Umbilical cord (tissue), 2 donors: Measurements from ENCODE around the gene DIP2B. TPM values are rescaled to one million over a fixed set of nuclear protein-coding genes. Genes with fewer than 3 reads are reported as not detected.

Experiments
- DNase-seq: peaks from one replicate; pipeline ENCODE4 v3.0.0-alpha.2; 2015; ENCODE audit warnings: low spot score
- total RNA-seq: library from RNA; depleted of rRNA; stranded (reverse); fragments of >200 nt; gene quantifications from one replicate; pipeline ENCODE4 v1.2.3, GENCODE V29; 2014; ENCODE audit warnings: low replicate concordance; ENCODE audit not compliant: insufficient read depth

The DIP2B gene
- total RNA-seq, 1 donor from 2014 or later: 32.7 TPM

DNA sequence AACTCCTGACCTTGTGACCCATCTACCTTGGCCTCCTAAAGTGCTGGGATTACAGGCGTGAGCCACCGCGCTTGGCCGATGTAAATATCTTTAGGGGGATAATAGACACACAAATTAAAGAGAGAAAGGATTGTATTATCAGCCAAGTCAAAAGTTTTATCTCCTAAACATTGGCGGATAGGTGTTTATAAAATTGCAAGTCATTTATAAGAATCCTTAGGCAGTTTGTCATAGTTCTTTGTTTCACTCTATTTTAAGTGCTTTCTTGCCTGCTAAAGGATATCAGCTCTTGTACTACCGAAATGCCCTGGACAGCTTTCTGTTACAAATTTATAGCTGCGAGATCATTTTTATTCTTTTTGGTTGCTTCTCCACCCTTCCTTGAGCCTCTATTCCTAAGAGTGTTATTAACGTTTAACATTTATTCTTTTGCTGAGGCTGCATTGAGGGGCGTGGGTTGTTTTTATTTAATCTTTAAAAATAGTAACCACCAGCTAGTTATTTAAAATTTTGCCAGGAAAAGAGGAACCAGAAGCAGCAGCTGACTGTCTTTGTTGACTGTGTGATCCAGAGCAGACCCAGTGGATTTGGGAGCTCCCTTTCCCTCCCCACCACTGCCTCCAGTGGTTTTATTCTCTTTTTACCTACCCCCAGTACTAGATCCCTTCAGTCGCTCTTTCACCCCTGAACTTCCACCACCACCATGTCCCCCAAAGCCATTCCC lies 106.4 kb downstream of the DIP2B start:
- DNase-seq: peak; percentile 83

DNA sequence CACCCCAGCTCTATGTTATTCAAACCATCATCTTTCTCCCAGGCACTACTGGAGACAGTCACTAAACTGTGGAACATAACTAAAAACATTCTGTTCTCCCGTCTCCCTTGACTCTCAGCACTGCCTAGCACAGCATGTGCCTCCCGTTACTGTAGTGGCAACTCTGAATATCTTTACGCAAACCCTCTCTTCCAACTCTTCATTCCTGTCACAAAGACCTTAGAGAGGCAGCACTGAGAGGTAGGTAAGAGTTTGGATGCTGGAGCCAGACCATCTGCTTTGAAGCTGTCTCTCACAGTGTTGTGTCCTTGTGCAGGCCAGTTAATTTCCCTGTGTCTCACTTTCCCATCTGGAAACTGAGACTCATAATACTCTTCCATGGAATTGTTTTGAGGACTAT lies 108.1 kb downstream of the DIP2B start:
- DNase-seq: no peak

DNA sequence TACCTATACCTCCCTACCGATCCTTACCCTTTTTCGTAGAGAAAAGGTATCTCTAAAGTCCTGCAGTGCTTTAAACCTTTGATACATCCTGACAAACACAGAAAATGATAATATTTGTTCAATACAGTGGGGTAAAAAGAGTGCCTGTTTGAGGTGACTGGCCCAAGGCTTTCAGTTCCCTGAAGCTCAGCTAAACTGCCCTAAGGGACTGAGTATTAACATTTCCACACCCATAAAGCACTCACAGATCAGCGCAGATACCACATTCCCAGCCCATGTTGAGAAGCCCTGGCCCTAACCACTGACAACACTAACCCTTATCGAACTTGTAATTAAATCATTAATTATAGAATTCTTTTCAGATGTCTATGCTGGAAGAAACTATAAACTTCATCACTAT lies 108.7 kb downstream of the DIP2B start:
- DNase-seq: no peak

DNA sequence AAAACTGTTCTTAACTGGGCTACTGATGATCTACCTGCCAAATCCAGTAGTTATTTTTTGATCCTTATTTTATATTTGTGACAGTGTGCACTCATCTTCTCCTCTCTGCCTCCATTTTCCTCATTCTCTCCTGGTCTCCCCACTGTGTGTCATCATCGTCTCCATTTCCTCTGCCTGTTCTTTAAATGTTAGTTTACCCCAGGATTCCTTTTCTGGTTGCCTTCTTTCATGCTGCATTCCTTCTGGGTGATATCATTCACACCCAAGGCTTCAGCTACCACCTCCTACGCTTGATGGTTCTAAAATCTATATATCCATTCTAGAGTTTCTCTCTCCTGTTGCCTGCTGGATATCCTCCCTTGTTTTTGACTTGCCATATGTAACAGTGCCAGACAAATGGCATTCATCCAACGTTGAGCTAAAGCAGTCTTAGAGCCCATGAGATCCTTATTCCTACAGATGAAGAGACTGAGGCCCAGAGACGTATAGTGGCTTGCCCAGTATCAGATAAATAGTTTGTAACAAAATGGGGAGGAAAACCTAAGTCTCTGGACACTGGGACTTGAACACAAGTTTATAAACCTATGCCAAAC lies 109.5 kb downstream of the DIP2B start:
- DNase-seq: peak; percentile 12

DNA sequence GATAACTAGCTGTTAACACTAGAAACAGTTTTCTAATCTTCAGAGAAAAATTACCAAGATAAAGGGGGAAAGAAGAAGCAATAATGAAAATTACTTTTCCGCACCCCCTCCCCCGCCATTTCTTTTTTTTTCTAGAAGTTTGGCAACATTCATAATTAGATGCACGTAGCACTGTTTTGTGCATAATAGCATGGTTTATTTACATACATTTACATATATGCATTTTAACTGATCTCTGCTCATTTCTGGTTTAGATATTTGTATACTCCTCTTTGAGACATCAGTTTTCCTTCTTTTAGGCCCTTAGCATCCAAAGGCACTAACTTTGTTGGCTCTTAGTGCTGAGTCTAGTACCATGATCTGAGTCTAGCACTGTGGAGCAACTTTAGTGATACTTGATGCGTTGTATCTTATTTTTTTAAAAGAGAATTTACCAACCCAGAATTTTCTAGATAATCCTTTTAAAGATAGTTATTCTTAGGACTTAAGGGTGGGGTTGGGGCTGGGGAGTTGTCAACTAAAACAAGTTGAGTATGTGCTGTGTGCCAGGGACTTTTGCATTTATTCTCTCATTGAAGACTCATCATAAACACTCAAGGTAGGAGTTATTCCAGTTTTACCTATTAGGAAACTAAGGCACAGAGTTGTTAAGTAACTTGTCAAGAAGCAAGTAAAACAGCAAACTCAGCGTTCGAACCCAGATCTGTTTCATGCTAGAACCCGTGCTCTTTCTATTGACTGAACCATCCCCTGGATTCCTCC lies 110.5 kb downstream of the DIP2B start:
- DNase-seq: no peak

DNA sequence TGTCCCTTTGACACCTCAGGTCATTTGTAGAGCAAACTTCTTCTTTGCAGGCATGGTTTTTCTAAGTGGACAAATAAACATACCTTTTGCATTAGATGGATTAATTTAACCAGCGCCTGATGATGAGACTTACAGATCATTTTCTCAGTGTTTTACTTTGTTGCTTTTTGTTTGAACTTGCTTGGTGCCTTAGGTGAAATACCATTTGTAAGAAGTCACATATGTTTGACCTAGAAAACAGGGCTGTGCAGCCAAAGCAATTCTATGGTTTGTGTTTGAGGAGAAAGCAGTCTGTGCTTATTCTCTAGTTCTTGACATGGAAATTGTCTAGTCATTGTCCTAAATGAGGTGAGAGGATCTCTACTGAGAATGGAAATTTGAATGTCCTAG lies 111.1 kb downstream of the DIP2B start:
- DNase-seq: peak; percentile 63

DNA sequence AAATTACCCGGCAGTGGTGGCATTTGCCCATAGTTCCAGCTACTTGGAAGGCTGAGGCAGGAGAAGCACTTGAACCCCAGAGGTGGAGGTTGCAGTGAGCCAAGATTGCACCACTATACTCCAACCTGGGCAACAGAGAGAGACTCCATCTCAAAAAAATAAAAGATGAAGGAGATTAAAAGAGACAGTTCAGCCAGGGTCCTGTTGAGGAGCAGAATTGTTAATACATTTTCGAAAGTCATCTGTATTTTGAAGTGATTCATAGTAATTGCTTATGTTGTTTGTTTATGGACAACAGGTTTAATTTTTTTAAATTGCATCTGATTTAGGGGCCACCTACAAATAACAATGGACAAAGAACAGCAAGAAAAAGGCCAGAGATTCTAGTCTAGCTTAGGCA lies 112.9 kb downstream of the DIP2B start:
- no peak for DNase-seq

DNA sequence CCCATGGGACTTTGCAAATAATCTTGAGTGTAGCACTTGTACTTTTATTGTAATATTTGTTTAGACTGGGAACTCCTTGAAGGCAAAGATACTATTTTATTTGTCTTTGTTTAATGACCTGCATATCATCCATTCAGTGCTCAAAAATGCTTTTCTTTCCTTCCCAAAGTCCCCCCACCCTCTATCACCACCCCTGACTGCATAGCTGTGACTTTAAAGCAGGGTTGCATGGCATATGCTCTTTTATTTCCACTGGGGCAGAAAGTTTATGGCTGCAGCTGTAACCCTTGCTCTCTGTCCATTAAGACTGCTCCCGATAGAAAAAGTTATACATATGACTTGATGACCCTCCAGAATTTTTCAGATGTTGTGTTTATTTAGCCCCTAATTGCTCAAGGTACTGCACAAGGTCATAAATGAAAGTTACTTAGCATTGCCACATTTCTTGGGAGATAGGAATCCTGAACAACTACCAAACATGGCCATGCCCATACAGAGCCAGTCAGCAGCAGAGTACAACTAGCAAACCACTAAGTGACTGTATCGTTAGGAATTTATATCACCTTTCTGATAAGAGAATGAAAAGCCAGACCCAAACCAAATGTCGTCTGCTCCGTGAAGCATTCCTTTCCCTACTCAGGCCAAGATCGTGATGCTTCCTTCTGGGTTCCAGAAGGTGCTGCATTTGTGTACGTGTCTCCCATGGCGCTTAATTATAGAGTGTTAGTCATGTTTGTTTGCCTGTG lies 114.3 kb downstream of the DIP2B start:
- peak; percentile 38 for DNase-seq

DNA sequence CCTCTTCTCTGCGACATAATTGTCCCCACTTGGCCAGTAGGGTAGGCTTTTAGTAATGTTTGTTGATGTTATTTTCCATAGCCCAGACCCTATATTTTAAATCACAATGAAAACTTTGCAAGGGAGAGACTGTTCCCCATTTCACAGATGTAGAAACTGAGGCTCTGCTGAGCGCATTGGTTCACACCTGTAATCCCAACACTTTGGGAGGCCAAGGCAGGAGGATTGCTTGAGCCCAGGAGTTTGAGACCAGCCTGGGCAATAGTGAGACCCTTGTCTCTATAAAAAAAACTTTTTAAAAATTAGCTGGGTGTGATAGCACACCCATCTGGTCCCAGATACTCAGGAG lies 114.8 kb downstream of the DIP2B start:
- DNase-seq: no peak

DNA sequence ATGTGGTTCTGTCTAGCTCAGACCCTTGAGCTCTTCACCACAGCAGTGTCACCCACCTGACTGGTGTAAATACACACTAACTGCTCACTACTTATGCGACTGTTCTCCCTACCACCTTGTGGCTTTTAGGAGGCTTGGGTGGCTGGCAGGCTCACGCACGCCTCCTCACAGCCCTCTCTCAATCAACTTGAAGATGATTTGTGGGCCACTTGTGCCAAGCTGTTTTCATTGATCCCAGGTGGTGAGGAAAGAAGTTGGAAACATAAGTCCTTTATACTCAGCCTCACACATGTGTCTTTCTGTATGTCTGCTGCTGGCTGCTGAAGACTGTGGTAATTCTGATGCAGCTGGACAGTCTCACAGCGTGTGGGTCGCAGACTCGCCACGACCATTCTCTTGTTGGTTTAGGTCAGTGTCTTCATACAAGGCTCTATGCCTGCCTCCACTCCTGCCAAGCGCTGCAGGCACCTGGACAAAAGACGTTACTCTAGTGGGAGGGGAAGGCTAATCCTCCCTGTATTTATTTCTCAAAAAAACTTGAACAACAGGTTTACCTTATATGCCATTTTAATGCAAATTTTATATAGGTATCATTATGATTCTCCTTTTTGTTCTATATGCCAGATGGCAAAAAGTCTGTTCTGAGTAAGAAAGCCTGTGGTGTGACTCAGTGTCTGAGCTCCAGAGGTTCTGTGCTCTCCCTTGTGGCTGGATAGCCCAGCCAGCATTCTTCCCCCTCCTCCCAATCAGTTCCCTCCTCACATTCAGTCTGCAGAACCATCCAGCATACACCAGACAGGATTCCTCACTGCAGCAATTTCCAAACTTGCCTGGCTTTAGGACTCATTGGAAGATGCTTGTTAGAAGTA lies 115.6 kb downstream of the DIP2B start:
- peak; percentile 90 for DNase-seq

DNA sequence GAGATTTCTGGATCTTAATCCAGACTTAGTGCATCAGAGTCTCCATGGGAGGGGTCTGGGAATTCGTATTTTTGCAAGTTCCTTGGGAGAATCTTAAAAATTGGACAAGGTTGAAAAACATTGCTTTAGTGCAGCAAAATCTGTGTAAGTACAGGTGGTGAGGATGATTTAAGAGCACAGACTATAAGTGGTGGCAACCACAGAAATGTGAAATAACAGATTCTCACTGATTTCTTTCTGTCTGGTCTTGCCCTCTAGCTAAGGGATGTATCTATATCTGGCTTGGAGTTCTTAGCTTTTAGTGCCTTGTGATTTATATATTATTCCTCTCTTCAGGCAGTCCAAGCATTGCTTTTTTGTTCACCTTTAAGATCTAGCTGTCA lies 116.2 kb downstream of the DIP2B start:
- no peak for DNase-seq

DNA sequence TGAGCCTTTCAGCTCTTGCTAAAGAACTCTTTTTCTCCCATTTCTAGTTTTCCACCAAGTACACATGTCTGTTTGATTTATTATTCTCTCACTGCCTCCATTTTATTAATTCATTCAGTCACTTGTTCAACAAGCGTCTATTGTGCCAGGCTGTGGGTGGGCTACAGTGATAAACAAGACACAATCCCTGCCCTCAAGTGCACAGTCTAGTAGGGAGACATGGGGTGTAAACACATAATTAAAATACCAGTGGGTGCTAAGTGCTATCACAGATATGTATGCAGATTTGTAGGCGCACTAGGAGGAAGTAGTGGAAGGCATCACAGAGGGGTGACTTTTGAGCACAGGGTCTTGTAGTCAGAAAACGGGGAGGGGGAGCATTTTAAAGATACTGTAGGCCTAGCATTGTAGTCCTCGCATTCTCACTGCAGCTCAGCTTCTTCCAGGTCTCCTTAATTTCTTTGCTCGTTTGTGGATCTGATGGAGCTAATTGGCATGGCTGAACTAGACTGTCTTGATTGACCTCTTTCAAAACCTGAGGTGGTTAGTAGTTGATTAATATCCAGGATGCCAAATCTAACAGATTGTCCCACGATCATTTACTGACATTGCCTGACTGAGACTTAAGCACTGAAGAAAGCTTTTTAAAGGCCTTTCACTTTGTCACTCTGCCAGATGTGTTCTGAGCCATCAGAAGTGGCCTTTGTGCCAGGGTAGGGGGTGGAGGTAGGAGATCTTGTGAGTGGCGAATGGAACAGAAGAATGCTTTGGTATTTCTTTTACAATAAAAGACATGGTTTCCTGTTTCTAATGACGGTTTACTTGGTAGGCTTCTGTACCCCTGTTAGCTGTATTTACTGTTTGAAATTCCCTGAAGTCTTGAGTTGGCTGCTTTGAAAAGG lies 116.9 kb downstream of the DIP2B start:
- DNase-seq: no peak

DNA sequence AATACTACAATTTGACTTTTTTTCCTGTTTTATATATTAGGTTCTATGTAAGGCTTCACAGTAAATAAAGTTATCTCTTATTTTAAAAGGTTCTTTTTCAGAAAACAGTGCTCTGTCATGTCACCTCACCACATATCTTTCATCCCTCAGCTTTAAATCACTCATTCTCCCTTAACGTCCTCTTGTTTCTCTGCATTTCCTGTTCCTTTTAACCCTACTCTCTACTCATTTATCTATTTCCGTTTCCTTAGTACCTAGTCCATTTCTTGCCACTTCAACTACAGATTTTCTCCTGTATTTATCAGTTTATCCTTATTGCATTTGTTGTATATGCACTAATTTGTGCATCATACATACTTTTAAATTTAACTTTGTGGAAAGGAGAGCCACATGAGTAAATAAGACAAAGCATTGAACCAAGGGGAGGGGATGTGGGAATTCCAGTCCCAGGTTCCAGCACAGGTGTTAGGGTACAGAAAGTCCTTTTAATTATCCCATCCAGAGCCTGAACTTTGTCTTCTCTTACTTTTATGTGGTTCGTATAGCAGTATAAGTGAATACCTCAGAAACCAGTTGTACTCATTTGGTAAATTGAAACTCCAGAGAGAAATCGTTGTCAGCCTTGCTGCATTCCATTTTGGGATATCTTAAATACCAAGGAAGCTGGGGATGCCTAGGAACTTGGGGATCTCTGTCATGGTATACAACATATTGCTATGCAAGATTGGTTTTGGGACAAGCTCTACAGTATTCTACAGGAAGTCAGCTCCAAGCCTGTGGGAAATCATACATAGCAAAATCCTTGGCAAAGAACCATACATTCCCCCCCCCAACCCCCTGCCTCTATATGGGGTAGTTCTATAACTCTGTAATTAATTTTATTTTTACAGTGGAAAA lies 120.5 kb downstream of the DIP2B start:
- DNase-seq: no peak

DNA sequence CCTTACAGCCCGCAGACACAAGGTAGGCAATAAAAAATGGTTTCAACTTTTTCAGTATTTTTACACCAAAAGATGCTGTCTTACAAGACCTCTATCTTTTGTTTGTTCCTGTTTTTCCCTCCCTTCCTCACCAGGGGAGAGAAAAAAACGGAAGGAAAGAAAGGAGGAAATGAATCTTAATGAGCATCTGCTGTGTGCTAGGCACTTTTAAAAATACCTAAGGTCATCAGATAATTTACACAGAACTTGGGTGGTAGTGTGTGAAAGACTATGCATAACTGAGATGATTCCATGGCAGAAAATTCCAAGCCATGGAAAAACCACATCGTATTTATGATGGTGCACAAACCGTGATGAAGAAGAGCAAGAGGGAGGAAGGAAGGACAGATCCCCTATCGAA lies 121.2 kb downstream of the DIP2B start:
- no peak for DNase-seq

DNA sequence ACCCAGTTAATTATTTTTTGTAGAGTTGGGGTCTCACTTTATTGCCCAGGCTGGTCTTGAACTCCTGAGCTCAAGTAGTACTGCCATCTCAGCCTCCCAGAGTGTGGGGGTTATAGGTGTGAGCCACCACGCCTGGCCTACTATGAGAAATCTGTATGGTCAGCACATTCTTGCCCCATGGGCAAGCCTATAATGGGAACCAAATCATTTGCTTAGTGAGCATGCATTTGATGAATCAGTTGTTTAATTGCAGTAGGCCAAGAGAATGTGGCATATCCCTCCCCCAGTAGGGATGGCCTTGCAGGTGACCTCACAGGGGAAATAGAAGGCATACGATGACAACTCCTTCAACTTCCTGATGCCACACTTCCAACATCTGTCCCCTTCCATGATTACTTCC lies 122.7 kb downstream of the DIP2B start:
- DNase-seq: no peak

DNA sequence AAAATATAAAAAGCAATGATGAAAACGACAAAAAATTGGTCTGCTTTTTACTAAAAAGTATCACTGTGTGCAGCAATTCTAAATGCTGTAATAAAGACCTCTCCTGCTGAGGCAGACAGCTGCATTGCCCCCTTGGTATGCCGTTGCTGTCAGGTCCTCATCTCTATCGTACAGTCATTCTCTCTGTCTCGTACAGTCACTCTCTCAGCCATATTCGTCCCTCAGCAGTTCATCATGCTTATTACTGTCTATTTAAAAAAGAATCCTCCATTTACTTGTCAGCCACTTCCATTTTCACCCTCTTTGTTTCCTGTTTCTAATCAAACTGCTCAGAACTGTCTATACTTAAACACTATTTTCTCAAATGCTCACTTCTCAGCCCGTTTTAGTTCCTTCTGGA lies 123.6 kb downstream of the DIP2B start:
- DNase-seq: no peak

DNA sequence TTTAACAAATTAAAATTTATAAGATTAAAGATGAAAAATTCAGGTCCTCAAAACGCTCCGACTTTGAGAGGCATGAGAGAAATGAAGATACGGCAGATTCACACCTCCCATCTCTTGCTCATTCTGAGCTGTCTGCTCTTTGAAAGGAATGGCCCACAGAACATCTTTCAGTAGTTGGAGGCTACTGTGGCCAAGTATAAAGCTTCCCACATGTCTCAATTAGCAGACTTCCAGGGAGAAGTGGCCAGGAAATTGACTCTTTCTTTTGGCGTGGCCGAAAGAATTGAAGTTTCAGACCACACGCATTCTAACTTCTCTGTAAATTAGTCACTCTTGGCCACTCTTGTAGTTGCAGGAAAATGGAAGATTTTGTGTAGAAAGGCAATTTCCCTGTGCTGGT lies 129.2 kb downstream of the DIP2B start:
- DNase-seq: no peak

DNA sequence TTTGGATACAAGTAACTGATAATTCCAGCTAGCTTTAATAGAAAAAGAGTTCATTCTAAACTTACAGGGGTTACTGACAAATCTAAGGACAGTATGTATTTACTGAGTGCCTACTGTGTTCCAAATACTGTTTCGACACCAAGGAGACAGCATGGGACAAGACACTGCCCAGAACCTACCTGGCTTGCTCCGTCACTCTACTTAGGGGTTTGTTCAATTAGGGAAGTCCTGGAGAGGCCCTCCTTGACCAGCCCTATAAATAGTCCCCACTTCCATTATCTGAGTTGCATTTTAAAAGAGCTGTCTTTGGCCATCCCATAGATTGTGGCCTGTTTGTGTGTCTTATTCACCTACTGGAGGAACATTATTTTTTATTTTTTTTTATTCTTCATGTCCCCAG lies 129.6 kb downstream of the DIP2B start:
- no peak for DNase-seq

DNA sequence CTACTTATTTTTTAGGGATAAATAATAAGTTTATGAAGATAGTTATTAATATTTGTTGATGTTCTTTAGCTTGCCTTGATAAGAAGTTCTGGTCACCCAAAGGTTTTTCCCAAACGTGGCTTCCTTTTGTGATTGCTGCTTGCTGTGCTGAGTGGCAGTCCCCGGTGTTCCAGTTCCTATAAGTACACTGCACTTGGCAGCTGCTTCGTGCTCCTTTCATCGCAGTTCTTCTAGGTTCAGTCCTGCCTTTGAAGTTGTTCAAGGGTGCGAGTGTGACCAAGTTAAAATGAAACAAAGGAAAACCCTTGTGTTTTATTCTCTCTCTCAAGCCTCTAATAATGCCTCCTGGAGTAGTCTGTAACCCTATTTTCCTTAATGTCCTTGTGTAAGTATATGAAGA lies 130.6 kb downstream of the DIP2B start:
- DNase-seq: no peak
